K562 (cell line): ENCODE measurements around the gene GATA1. TPM values are rescaled to one million over a fixed set of nuclear protein-coding genes. Genes with fewer than 3 reads are reported as not detected.
A peak's percentile ranks its signal among the peaks of the same experiment; 100 is the strongest.

Experiments used
- BHLHE40 ChIP-seq: IDR thresholded peaks from 2 replicates; pipeline ENCODE4 v1.6.1; 2011; ENCODE audit warnings: low read length, improper control_type of control experiment
- CHCHD3 ChIP-seq: fragments of 250-450 bp; sonication (Bioruptor Pico); IDR thresholded peaks from 2 replicates; pipeline ENCODE4 v2.1.2; 2022; ENCODE audit warnings: mild to moderate bottlenecking
- CREB3 ChIP-seq: fragments of 450-650 bp; conservative IDR thresholded peaks from 2 replicates; pipeline ENCODE4 v1.6.1; 2016; ENCODE audit warnings: missing genetic modification characterization, low read depth, mild to moderate bottlenecking, missing compliant biosample characterization, moderate library complexity
- CREBBP ChIP-seq: IDR thresholded peaks from one replicate; pipeline ENCODE4 v1.6.1; 2012; ENCODE audit warnings: low read depth, mild to moderate bottlenecking, control low read depth, inconsistent platforms, low read length
- CXXC5 ChIP-seq: fragments of 250-450 bp; sonication (Bioruptor Pico); IDR thresholded peaks from 2 replicates; pipeline ENCODE4 v1.8.0; 2022; ENCODE audit warnings: inconsistent platforms, mild to moderate bottlenecking, moderate library complexity
- ETV1 ChIP-seq: fragments of 450-650 bp; conservative IDR thresholded peaks from 2 replicates; pipeline ENCODE4 v1.6.1; 2016; ENCODE audit warnings: missing genetic modification characterization, control low read depth, low read depth, missing compliant biosample characterization
- GATA2 ChIP-seq: sonication (generic); formaldehyde crosslinking; IDR thresholded peaks from 2 replicates; pipeline ENCODE4 v1.4.0; 2020; ENCODE audit warnings: mild to moderate bottlenecking, missing genetic modification reagents
- HDAC6 ChIP-seq: IDR thresholded peaks from 2 replicates; pipeline ENCODE4 v1.6.1; 2012; ENCODE audit warnings: low read depth, mild to moderate bottlenecking, control low read depth, inconsistent platforms, low read length, moderate library complexity
- HLTF ChIP-seq: fragments of 450-650 bp; IDR thresholded peaks from 2 replicates; pipeline ENCODE4 v1.6.1; 2016
- HMBOX1 ChIP-seq: sonication (generic); IDR thresholded peaks from 2 replicates; pipeline ENCODE4 v1.6.1; 2016
- MAFF ChIP-seq: IDR thresholded peaks from 2 replicates; pipeline ENCODE4 v1.6.1; 2012; ENCODE audit warnings: low read length, improper control_type of control experiment
- NFATC3 ChIP-seq: fragments of 450-650 bp; IDR thresholded peaks from 2 replicates; pipeline ENCODE4 v1.6.1; 2017; ENCODE audit warnings: mild to moderate bottlenecking
- OTX1 ChIP-seq: fragments of 450-650 bp; formaldehyde crosslinking; IDR thresholded peaks from 2 replicates; pipeline ENCODE4 v1.4.0; 2022; ENCODE audit warnings: mild to moderate bottlenecking
- PHB2 ChIP-seq: fragments of 450-650 bp; IDR thresholded peaks from 2 replicates; pipeline ENCODE4 v1.6.1; 2017; ENCODE audit warnings: low read depth
- PML ChIP-seq: IDR thresholded peaks from 2 replicates; pipeline ENCODE4 v1.6.1; 2012; ENCODE audit warnings: low read length, inconsistent platforms
- PTTG1 ChIP-seq: fragments of 450-650 bp; IDR thresholded peaks from 2 replicates; pipeline ENCODE4 v1.6.1; 2016; ENCODE audit warnings: low read depth, mild to moderate bottlenecking, missing genetic modification characterization, missing compliant biosample characterization
- RB1 ChIP-seq: fragments of 450-650 bp; IDR thresholded peaks from 2 replicates; pipeline ENCODE4 v1.6.1; 2017; ENCODE audit warnings: low read depth, mild to moderate bottlenecking
- SMARCE1 ChIP-seq: fragments of 450-650 bp; IDR thresholded peaks from 2 replicates; pipeline ENCODE4 v1.7.1; 2016; ENCODE audit warnings: mild to moderate bottlenecking
- SUPT5H ChIP-seq: fragments of 450-650 bp; IDR thresholded peaks from 2 replicates; pipeline ENCODE4 v1.6.1; 2016
- TAL1 ChIP-seq: fragments of 450-650 bp; IDR thresholded peaks from 2 replicates; pipeline ENCODE4 v1.6.1; 2016; ENCODE audit warnings: mild to moderate bottlenecking
- ZFPM2 ChIP-seq: fragments of 250-450 bp; sonication (Bioruptor Pico); IDR thresholded peaks from 2 replicates; pipeline ENCODE4 v1.5.1; 2022; ENCODE audit warnings: mild to moderate bottlenecking
- ZNF146 ChIP-seq: IDR thresholded peaks from one replicate; pipeline ENCODE4 v1.6.1; 2018; ENCODE audit warnings: missing compliant biosample characterization; ENCODE audit not compliant: unreplicated experiment
- ZNF165 ChIP-seq: fragments of 250-450 bp; sonication (Bioruptor Pico); IDR thresholded peaks from 2 replicates; pipeline ENCODE4 v1.4.0; 2020; ENCODE audit warnings: borderline replicate concordance
- ZNF263 ChIP-seq: sonication (generic); formaldehyde crosslinking; IDR thresholded peaks from 2 replicates; pipeline ENCODE4 v1.8.0; 2022; ENCODE audit warnings: mild to moderate bottlenecking, missing genetic modification reagents, borderline replicate concordance
- ZNF644 ChIP-seq: fragments of 200-800 bp; sonication (Bioruptor generic); IDR thresholded peaks from 2 replicates; pipeline ENCODE4 v1.6.1; 2016; ENCODE audit warnings: low read depth, missing genetic modification characterization, missing compliant biosample characterization
- polyA plus RNA-seq, 8 experiments: library from polyadenylated mRNA; depleted of rRNA in 4 of 8; stranded (reverse) in 5 of 8; unstranded in 3 of 8; fragments of >200 nt; fragmentation: Nextera tagmentation in 2 of 8; fragmentation: Illumina TruSeq in 1 of 8; extraction: Ambion mirVana in 2 of 8; extraction: Trizol in 1 of 8; gene quantifications; 2 replicates each; pipeline versions ENCODE4 v1.2.1 to v1.2.3, GENCODE V29; 2011 to 2014; ENCODE audit warnings: inconsistent platforms in 1 of 8, missing spikeins in 1 of 8
- total RNA-seq, 7 experiments: library from RNA; depleted of rRNA in 6 of 7; stranded (reverse); fragments of >200 nt in 6 of 7; fragmentation: Illumina TruSeq in 2 of 7; extraction: Trizol in 2 of 7; gene quantifications; 2 replicates each; pipeline versions ENCODE4 v1.2.1 to v1.2.3, GENCODE V29; 2011 to 2021; ENCODE audit warnings: low replicate concordance in 1 of 7

GATA1 gene
- total and polyA plus RNA-seq, 9 of the 15 experiments (the other 6 are each of a cell fraction or from before 2014, with no cell fraction given): 11.9 to 291 (median 116) TPM

GRCh38 chrX:48782795-48783194 lies 3.6 kb upstream of the GATA1 start (continued):
- TF ChIP-seq NFATC3 (no peak), TAL1 (peak; percentile 97), ZNF146 (no peak), CREB3 (no peak), GATA2 (peak; percentile 95), SMARCE1 (peak; percentile 93), PHB2 (peak; percentile 82), ZNF165 (CRISPR knock-in tag) (no peak), CXXC5 (CRISPR knock-in tag) (peak; percentile 86), HDAC6 (no peak), CREBBP (no peak), OTX1 (CRISPR knock-in tag) (peak; percentile 10; the same call in 1 of the 2 replicates), ZFPM2 (CRISPR knock-in tag) (no peak), HLTF (peak; percentile 87; the same call in 1 of the 2 replicates), RB1 (no peak), ZNF263 (CRISPR knock-in tag) (peak; percentile 55; the same call in 1 of the 2 replicates), PTTG1 (no peak), SUPT5H (no peak), PML (peak; percentile 92), CHCHD3 (CRISPR knock-in tag) (no peak), BHLHE40 (peak; percentile 74), HMBOX1 (no peak), ZNF644 (0 out of 2 replicates have a peak, but pooled peaks have one; percentile 40), MAFF (no peak), ETV1 (tag) (no peak)
